ENCODE data around the gene SNCB. TPM values are rescaled to one million over a fixed set of nuclear protein-coding genes. Genes with fewer than 3 reads are reported as not detected.

Gene SNCB
- polyA plus RNA-seq, 1 of the 3 experiments (the other 2 are of a cell fraction): 0.33 TPM

- POLR2A ChIA-PET: no interaction called here
- H3K79me2 ChIP-seq (ENCODE audit: insufficient read depth): no peaks in the 10 kb centered on the region
- no peaks in the 10 kb centered on the region for H3K27me3 ChIP-seq (ENCODE audit: insufficient read depth)
- H3K4me2 ChIP-seq: no peak overlapping the region
- no peaks in the 10 kb centered on the region for H3K9me3 ChIP-seq
- CTCF ChIA-PET: interaction anchor here (1.1 to 1.5 kb wide), 3 partner anchors 15 to 140 kb away, joined by 3 to 7 read pairs (median 3); partner anchors contain the start of gene FAF2
- DNase-seq: no peak
- no peak overlapping the region for H3K4me3 ChIP-seq (ENCODE audit: low read depth in 2 of 2, low read length in 1 of 2)
- H3K36me3 ChIP-seq (replicated peaks in 1 of 2; ENCODE audit: control insufficient read depth in 1 of 2, insufficient read depth in 2 of 2, low read length in 1 of 2): no peaks in the 10 kb centered on the region
- H3K9ac ChIP-seq: no peak overlapping the region
- H3K27ac ChIP-seq (ENCODE audit: low read depth in 2 of 2, low read length in 1 of 2): no peak overlapping the region
- TF ChIP-seq PBX3 (IDR thresholded peaks at IDR 0.05) (no peak), JUND (IDR thresholded peaks at IDR 0.05) (no peak), FOSL2 (IDR thresholded peaks at IDR 0.05; ENCODE audit: borderline replicate concordance, low read depth) (no peak), NRF1 (IDR thresholded peaks at IDR 0.05; ENCODE audit: low read depth, low read length) (no peak), RXRA (IDR thresholded peaks at IDR 0.05; ENCODE audit: borderline replicate concordance, low read depth) (no peak), SMC3 (IDR thresholded peaks at IDR 0.05; ENCODE audit: low read depth, low read length) (no peak), ELF1 (IDR thresholded peaks at IDR 0.05) (no peak)
- H3K9me2 ChIP-seq: no peaks in the 10 kb centered on the region
- H3F3A ChIP-seq (replicated peaks; ENCODE audit: insufficient read depth): no peaks in the 10 kb centered on the region
- H4K20me1 ChIP-seq (ENCODE audit: insufficient read depth): no peaks in the 10 kb centered on the region
- no peak overlapping the region for H2AFZ ChIP-seq (ENCODE audit: low read depth)
- no peaks in the 10 kb centered on the region for H3K4me1 ChIP-seq (ENCODE audit: control insufficient read depth in 1 of 2, insufficient read depth in 2 of 2, low read depth in 1 of 2, low read length in 1 of 2)
These were observed 42.0 kb downstream of the SNCB start for GRCh38 chr5:176588297-176588696.

- ChIA-PET CTCF (interaction anchor here (1.1 to 1.5 kb wide), 3 partner anchors 14 to 139 kb away, joined by 3 to 7 read pairs (median 3); partner anchors contain the start of gene FAF2), POLR2A (no interaction called here)
- H3K4me3 ChIP-seq (ENCODE audit: low read depth in 2 of 2, low read length in 1 of 2): no peak overlapping the region
- no peaks in the 10 kb centered on the region for H3K36me3 ChIP-seq (replicated peaks in 1 of 2; ENCODE audit: control insufficient read depth in 1 of 2, insufficient read depth in 2 of 2, low read length in 1 of 2)
- H3K4me2 ChIP-seq: no peak overlapping the region
- no peaks in the 10 kb centered on the region for H3K27me3 ChIP-seq (ENCODE audit: insufficient read depth)
- no peaks in the 10 kb centered on the region for H3F3A ChIP-seq (replicated peaks; ENCODE audit: insufficient read depth)
- H3K9me2 ChIP-seq: no peaks in the 10 kb centered on the region
- no peak for DNase-seq
- H4K20me1 ChIP-seq (ENCODE audit: insufficient read depth): no peaks in the 10 kb centered on the region
- 74% methylated on average over 6 of the region's 7 CpGs for WGBS (ENCODE audit: low lambda C conversion rate)
- no peaks in the 10 kb centered on the region for H3K4me1 ChIP-seq (ENCODE audit: control insufficient read depth in 1 of 2, insufficient read depth in 2 of 2, low read depth in 1 of 2, low read length in 1 of 2)
- no peak overlapping the region for H2AFZ ChIP-seq (ENCODE audit: low read depth)
- H3K79me2 ChIP-seq (ENCODE audit: insufficient read depth): no peaks in the 10 kb centered on the region
- TF ChIP-seq USF2 (IDR thresholded peaks at IDR 0.05; ENCODE audit: borderline replicate concordance, low read depth, low read length) (no peak), FOXJ3 (CRISPR knock-in tag; IDR thresholded peaks at IDR 0.05) (no peak), RCOR1 (IDR thresholded peaks at IDR 0.05; ENCODE audit: low read length) (no peak), TCF12 (IDR thresholded peaks at IDR 0.05) (no peak), CHD2 (IDR thresholded peaks at IDR 0.05; ENCODE audit: low read length, partially characterized antibody) (no peak), JUND (IDR thresholded peaks at IDR 0.05) (no peak), EP300 (IDR thresholded peaks at IDR 0.05; ENCODE audit: borderline replicate concordance in 1 of 2, low read depth in 1 of 2, low read length in 1 of 2) (no peak), RXRA (IDR thresholded peaks at IDR 0.05; ENCODE audit: borderline replicate concordance, low read depth) (no peak), ELF1 (IDR thresholded peaks at IDR 0.05) (no peak), NFIC (IDR thresholded peaks at IDR 0.05; ENCODE audit: borderline replicate concordance) (no peak), RAD21 (IDR thresholded peaks at IDR 0.05; ENCODE audit: low read length) (no peak), MAX (IDR thresholded peaks at IDR 0.05; ENCODE audit: low read depth) (no peak), GABPA (IDR thresholded peaks at IDR 0.05; ENCODE audit: low read depth) (no peak), EZH2phosphoT487 (IDR thresholded peaks at IDR 0.05; ENCODE audit: borderline replicate concordance, low read depth) (no peak), NRF1 (IDR thresholded peaks at IDR 0.05; ENCODE audit: low read depth, low read length) (no peak), RFX5 (IDR thresholded peaks at IDR 0.05; ENCODE audit: low read length) (no peak), POLR2AphosphoS5 (IDR thresholded peaks at IDR 0.05; ENCODE audit: low read depth, low read length) (no peak), REST (IDR thresholded peaks at IDR 0.05; ENCODE audit: low read depth, low read length) (no peak)
- no peak overlapping the region for H3K27ac ChIP-seq (ENCODE audit: low read depth in 2 of 2, low read length in 1 of 2)
- H3K9ac ChIP-seq: no peak overlapping the region
- H3K9me3 ChIP-seq: no peaks in the 10 kb centered on the region
These were observed 42.9 kb downstream of the SNCB start for GRCh38 chr5:176587398-176587797.
